ENCODE data around the gene MED14. TPM values are rescaled to one million over a fixed set of nuclear protein-coding genes. Genes with fewer than 3 reads are reported as not detected.

The MED14 gene
- total RNA-seq (2022; extraction: Qiagen RNA extraction; ENCODE audit: low read depth) = 18.6 to 24.6 TPM (median 22.6 TPM) in 5 replicates

GRCh38 chrX:40735325-40736169, at the start of gene MED14:
Gene MED14 (minus strand): TSS chrX:40735542. CDS start chrX:40735412, 130 bp downstream.

DNA sequence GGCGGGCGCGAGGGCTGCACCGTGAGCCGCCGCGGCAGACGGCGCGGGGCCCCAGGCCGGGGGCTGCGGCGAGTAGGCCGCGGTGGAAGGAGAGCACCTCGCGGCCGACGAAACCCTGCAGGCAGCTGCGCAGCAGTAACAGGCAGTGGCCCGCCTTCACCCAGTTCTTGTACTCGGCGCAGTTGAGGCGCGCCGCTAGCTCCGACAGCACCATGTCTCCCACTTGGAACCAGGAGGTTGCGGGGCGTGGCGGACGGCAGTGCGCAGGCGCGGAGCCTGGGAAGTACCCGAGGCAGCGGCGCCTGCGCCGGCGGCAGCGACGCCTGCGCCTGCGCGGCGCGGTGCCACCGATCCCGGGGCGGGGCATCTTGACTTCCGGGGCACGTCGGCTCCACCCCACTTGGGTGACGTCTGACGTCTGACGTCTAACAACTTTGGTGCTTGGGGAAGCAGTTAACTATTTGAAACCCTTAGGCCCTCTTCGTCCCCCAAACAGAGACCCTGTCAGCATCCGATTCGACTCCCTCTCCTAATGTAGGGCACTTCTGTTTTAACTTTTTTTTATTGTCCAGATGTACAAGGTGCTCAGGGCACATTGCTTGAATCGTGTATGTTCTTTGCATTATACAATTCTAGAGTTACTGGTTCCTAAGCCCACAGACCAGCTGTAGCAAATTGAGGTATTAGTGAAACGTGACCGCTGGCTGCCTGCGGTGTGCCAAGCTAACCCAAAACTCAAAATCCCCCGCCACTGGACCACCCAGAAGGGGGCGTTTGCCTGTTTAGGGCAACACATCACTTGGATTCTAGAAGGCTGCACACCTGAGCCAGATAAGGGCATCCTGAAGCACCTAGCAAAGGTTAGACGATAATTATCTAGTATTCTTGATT, 87.8 kb downstream of the MED14 start, which contains the start of gene CXorf38:
Gene CXorf38 (minus strand): TSS at position 255 of the 891 bp plus-strand sequence. CDS start 41 bp downstream, at position 214.

DNA sequence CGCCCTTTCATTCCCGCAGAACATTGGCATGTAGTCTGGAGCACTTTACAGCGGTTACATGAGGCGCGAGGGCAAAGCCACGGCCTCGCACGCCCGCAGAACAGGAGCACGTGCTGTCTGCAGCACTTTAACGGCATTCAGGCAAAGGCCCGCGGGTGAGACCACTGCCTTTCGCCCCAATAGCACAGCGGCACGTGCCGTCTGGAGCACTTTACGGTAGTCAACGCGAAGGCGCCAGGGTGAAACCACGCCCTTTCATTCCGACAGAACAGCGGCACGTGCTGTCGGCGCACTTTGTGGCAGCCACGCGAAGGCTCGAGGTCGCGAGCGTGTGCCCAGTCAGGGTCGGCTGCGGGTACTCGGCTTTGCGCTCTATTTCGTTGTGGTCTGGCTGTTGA, 112.2 kb downstream of the MED14 start, which contains the start of gene MPC1L:
Gene MPC1L (plus strand): TSS at position 290 of the 398 bp plus-strand sequence. CDS start 138 bp downstream, outside the sequence.

Other genes starting within 250 kb of the MED14 start
- 124 to 154 TPM (median 137 TPM) in 5 replicates for gene ATP6AP2, start 154.6 kb downstream of the MED14 start, total RNA-seq (2022; extraction: Qiagen RNA extraction; ENCODE audit: low read depth)
- not detected in 5 replicates for gene MPC1L, start 112.1 kb downstream of the MED14 start, total RNA-seq (2022; extraction: Qiagen RNA extraction; ENCODE audit: low read depth)
- 7.6 to 12.7 TPM (median 11.0 TPM) in 5 replicates for gene CXorf38, start 88.0 kb downstream of the MED14 start, total RNA-seq (2022; extraction: Qiagen RNA extraction; ENCODE audit: low read depth)